HG02840 (cell line): ENCODE data around the gene ZNF615.
"Not testable (repeated sequence)": the region's sequence is repeated elsewhere in the genome, so short reads cannot be mapped to it uniquely, and the experiment has no call there.

ENCODE experiments used
- ATAC-seq: cut with Tn5 transposase; IDR thresholded peaks from one replicate; pipeline ENCODE4 v1.9.1; 2021; ENCODE audit warnings: mild to moderate bottlenecking, moderate library complexity, moderate number of reproducible peaks; ENCODE audit not compliant: unreplicated experiment, low FRiP score

ZNF615 gene

DNA sequence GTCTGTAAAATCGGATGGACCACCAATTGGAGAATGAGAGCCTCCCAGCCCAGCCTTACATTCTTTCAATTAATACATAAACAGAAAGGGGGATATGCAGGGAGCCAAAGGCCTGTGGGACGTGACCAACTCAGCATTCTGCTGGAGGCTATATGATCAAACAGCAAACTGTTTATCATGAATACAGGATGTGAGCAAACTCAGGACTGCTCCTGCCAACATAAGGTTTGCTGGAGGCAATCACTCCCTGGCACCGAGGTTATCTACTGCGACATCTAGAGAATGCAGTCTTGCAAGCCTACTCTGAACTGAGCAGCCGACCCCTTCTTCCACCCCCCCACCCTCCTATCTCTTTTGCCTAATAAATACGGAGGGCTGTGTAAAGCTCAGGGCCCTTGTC lies 27.1 kb downstream of the ZNF615 start:
- not testable (repeated sequence) for ATAC-seq

GRCh38 chr19:51980116-51980736 lies 27.8 kb downstream of the ZNF615 start:
- no peak for ATAC-seq

DNA sequence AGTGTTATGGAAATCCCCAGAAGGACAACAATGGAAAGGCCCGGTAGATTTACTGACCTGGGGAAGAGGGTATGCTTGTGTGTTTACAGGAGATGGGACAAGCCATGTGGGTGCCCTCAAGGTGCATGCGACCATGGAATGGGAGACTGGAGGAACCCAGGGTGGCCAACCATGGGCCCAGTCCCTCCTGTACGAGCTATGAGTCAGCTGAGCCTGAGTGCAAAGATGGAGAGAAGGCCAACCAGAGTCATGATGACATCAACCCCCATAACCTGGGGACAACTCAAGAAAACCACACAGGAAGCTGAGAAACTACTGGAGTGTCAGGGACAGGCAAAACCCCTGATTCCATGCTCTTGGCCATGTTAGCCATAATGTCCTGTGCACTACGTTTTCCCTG lies 29.1 kb downstream of the ZNF615 start:
- ATAC-seq: no peak

DNA sequence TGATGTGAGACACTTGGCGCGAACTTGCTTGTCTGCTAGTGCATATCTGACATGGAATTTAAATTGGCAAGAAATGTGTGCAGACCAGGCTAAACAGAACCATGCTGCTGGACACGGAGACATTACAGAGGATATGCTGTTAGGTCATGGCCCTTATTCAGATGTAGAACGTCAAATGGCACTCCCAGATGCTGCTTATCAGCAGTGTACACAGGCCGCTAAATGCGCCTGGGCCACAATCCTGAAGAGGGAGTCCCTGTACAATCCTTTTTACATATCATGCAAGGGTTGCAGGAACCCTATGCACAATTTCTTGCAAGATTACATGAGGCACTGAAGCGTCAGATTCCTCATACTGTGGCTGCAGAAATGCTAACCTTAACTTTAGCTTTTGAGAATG lies 30.7 kb downstream of the ZNF615 start:
- ATAC-seq: no peak

DNA sequence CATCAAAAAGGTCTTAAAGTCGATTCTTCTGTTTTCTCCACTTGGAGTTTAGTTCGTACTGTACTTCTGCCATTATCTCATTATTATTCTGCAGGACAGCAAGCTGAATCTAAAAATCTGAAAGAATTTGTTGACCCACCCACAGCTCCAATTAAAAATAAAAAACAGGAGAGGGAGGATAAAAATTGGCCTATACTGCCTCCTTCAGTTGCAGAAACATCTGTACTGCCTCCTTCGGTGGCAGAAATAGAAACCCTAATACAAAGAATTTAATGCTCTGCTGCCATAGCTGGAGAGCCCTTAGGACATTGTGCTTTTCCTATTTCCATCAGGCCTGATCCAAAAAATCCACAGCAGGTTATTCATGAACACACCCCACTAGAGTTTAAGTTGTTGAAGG lies 31.2 kb downstream of the ZNF615 start:
- ATAC-seq: no peak

- not testable (repeated sequence) for ATAC-seq
These were observed 32.2 kb downstream of the ZNF615 start for GRCh38 chr19:51975787-51976186.

- no peak for ATAC-seq
These were observed 36.4 kb downstream of the ZNF615 start for GRCh38 chr19:51971624-51972023.

DNA sequence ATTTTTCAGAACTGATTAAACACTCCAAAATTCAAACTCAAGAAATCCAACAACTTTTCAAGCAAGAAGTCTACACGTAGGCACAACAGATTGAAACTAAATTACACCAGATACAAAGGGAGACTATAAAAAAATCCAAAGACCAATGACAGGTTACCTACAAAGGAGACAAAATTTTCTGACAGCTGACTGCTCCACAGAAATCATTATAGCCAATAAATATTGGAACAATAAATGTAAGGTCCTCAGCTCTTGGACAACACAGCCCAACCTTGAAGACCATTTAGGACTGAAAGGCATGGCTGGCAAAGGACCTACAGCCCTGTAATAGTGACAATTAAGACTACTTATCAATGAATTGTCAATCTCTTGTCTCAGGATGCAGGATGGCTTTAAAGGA lies 37.3 kb downstream of the ZNF615 start:
- no peak for ATAC-seq

DNA sequence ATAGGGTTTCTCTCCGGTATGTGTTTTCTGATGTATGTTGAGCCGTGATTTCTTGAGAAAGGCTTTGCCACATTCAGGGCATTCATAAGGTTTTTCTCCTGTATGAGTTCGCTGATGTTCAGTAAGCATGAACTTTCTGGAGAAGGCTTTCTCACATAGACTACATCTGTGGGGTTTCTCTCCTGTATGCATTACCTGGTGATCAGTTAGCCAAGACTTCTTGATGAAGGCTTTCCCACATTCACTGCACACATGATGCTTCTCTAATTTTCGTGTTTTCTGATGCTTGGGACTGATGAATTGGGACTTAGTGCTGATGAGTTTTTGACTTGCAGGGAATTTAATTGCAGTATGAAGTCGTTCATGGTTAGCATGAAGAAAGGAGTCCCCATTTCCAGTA lies 42.4 kb downstream of the ZNF615 start:
- ATAC-seq: no peak

GRCh38 chr19:51960621-51961233 lies 47.3 kb downstream of the ZNF615 start:
- not testable (repeated sequence) for ATAC-seq

DNA sequence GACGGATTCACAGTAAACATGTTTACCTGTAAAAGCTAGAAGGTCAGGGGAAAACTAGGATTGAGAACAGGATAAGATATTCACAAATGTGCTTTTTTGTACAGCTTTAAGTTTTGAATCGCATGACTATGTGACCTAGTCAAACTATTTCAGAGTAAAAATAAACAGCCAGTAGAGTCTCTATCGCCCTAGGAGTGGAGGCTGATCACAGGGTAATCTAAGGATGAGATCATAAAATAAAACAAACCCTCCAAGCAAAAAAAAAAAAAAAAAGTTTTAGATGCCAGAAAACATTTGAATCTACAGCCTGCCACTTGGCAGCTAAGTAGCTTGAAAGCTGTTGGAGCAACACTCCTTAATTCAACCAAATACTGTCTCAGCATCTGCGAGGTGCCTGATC lies 48.2 kb downstream of the ZNF615 start:
- no peak for ATAC-seq

- not testable (repeated sequence) for ATAC-seq
These were observed 50.2 kb downstream of the ZNF615 start for GRCh38 chr19:51957846-51958245.

- no peak for ATAC-seq
These were observed 59.0 kb downstream of the ZNF615 start for GRCh38 chr19:51948975-51949374.

DNA sequence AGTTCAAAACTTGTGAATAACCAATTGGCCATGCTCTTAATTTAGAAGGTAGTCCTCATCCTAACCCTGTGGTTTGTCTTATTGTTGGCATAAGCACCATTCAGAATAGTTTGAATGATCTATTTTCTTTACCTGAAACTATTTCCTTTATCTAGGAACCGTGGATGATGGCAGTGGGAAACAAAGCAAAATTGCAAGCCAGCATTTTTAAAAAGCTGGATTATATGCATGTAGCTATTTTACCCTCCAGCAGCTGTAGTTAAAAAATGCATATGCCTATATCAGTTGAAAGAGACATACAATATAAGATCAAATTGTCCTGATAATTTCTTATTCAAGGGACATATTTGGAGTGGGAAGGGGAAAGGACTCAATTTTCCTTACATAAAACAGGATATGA lies 61.4 kb downstream of the ZNF615 start:
- no peak for ATAC-seq

DNA sequence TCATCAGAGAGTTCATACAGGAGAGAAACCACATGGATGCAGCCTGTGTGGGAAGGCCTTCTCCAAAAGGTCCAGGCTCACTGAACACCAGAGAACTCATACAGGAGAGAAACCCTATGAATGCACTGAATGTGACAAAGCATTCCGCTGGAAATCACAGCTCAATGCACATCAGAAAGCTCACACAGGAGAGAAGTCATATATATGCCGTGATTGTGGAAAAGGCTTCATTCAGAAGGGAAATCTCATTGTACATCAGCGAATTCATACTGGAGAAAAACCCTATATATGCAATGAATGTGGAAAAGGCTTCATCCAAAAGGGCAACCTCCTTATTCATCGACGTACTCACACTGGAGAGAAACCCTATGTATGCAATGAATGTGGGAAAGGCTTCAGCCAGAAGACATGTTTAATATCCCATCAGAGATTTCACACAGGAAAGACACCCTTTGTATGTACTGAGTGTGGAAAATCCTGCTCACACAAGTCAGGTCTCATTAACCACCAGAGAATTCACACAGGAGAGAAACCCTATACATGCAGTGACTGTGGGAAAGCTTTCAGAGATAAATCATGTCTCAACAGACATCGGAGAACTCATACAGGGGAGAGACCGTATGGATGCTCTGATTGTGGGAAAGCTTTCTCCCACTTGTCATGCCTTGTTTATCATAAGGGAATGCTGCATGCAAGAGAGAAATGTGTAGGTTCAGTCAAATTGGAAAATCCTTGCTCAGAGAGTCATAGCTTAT lies 63.0 kb downstream of the ZNF615 start:
- no peak for ATAC-seq
